ENCODE data around the gene PRKAG2. TPM values are rescaled to one million over a fixed set of nuclear protein-coding genes. Genes with fewer than 3 reads are reported as not detected.
"Not testable (repeated sequence)": the region's sequence is repeated elsewhere in the genome, so short reads cannot be mapped to it uniquely, and the experiment has no call there.

Gene PRKAG2
- total RNA-seq, 2 experiments from 2014 or later: 39.3 to 42.3 TPM

DNA sequence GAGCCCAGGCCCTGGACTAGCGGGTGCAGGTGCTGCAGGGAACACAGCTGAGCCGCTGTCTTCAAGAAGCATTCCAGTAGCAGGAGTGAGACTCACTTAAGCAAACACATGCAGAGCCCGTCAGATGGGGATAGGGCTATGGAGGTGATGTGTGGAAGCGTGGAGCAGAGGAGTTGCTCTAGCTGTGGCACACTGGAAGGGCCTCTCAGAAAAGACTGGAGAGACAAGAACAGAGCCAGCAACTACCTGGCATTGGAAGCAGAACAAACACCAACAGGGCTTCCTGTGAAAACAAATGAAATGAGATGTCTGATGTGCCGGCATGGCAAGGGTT, 41.6 kb upstream of the PRKAG2 start:
- no peaks in the 10 kb centered on the region for H3K36me3 ChIP-seq (ENCODE audit: insufficient read depth, low read length)
- Mint-ChIP-seq H3K36me3 (ENCODE audit: low read depth) (no peaks in the 10 kb centered on the region), H3K27ac (no peak overlapping the region), H3K9me3 (peaks cover 7% of the 10 kb centered on the region), H3K4me1 (ENCODE audit: low read depth) (no peaks in the 10 kb centered on the region), H3K4me3 (no peak overlapping the region), H3K27me3 (peaks cover 17% of the 10 kb centered on the region)
- H3K4me1 ChIP-seq (ENCODE audit: insufficient read depth, low read length): no peaks in the 10 kb centered on the region
- POLR2A ChIA-PET: no interaction called here
- CTCF ChIA-PET: no interaction called here
- H3K27ac ChIP-seq (ENCODE audit: low read depth in 1 of 2, low read length in 2 of 2): no peak overlapping the region
- TF ChIP-seq, protein P1, sequence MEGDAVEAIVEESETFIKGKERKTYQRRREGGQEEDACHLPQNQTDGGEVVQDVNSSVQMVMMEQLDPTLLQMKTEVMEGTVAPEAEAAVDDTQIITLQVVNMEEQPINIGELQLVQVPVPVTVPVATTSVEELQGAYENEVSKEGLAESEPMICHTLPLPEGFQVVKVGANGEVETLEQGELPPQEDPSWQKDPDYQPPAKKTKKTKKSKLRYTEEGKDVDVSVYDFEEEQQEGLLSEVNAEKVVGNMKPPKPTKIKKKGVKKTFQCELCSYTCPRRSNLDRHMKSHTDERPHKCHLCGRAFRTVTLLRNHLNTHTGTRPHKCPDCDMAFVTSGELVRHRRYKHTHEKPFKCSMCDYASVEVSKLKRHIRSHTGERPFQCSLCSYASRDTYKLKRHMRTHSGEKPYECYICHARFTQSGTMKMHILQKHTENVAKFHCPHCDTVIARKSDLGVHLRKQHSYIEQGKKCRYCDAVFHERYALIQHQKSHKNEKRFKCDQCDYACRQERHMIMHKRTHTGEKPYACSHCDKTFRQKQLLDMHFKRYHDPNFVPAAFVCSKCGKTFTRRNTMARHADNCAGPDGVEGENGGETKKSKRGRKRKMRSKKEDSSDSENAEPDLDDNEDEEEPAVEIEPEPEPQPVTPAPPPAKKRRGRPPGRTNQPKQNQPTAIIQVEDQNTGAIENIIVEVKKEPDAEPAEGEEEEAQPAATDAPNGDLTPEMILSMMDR (IDR thresholded peaks at IDR 0.05): no peak
- ATAC-seq (ENCODE audit: poor library complexity) (no peak), DNase-seq (no peak)
- intact Hi-C loops (cut with DNase I, micrococcal nuclease): no loop called here
- H3K27me3 ChIP-seq (ENCODE audit: control insufficient read depth in 1 of 2, insufficient read depth in 2 of 2, low read length in 2 of 2): peaks cover 0 to 6% of the 10 kb centered on the region in 2 experiments
- no peak overlapping the region for H3K4me3 ChIP-seq (ENCODE audit: low read length)
- peaks cover 0 to 11% of the 10 kb centered on the region in 2 experiments for H3K9me3 ChIP-seq (ENCODE audit: control insufficient read depth in 1 of 2, insufficient read depth in 1 of 2, low read length in 2 of 2)

DNA sequence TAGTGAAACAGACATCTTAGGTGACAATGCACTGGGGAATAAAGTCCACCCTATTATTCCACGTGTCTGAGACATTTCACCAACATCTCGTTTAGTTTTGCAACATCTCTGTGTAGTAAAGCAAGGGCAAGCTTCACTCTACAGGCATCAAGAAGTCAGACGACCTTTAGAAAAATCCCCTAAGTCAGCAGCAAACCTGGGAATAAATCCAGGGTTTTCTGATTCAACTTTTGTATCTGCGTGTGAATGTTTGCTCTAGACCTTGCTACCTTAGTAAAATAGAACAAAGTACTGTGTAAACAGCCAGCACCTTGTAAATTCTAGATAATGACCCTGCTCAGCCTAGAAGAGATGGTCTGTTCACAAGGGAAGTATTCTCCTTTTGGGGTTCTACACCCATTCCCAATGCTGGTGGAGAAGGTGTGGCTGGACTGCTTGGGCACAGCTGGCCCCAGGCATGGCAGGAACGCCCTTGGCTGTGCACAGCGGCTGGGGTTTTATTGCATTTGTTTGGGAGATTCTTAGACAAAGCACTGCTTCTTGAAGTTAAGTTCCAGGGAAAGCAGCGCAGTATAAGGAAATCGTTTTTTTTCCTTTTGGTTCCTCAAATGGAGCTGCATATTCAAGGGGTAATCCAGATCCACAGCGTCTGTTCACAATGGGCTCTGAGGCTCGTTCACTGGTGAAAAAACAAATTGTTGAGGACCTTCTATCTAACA, 41.0 kb upstream of the PRKAG2 start:
- H3K36me3 Mint-ChIP-seq (ENCODE audit: low read depth): no peaks in the 10 kb centered on the region
- H3K4me1 ChIP-seq (ENCODE audit: insufficient read depth, low read length): no peaks in the 10 kb centered on the region
- peaks cover 7% of the 10 kb centered on the region for H3K9me3 Mint-ChIP-seq
- ATAC-seq (ENCODE audit: poor library complexity) (no peak), DNase-seq (no peak)
- H3K27ac ChIP-seq (ENCODE audit: low read depth in 1 of 2, low read length in 2 of 2): no peak overlapping the region
- TF ChIP-seq, protein P1 (IDR thresholded peaks at IDR 0.05): no peak
- H3K4me3 Mint-ChIP-seq: no peak overlapping the region
- no peak overlapping the region for H3K4me3 ChIP-seq (ENCODE audit: low read length)
- intact Hi-C loops (cut with DNase I, micrococcal nuclease): no loop called here
- CTCF ChIA-PET: no interaction called here
- peaks cover 0 to 12% of the 10 kb centered on the region in 2 experiments for H3K9me3 ChIP-seq (ENCODE audit: control insufficient read depth in 1 of 2, insufficient read depth in 1 of 2, low read length in 2 of 2)
- H3K27me3 Mint-ChIP-seq: peaks cover 17% of the 10 kb centered on the region
- no peaks in the 10 kb centered on the region for H3K36me3 ChIP-seq (ENCODE audit: insufficient read depth, low read length)
- H3K27ac Mint-ChIP-seq: no peak overlapping the region
- H3K27me3 ChIP-seq (ENCODE audit: control insufficient read depth in 1 of 2, insufficient read depth in 2 of 2, low read length in 2 of 2): peaks cover 0 to 6% of the 10 kb centered on the region in 2 experiments
- POLR2A ChIA-PET: no interaction called here
- no peaks in the 10 kb centered on the region for H3K4me1 Mint-ChIP-seq (ENCODE audit: low read depth)

DNA sequence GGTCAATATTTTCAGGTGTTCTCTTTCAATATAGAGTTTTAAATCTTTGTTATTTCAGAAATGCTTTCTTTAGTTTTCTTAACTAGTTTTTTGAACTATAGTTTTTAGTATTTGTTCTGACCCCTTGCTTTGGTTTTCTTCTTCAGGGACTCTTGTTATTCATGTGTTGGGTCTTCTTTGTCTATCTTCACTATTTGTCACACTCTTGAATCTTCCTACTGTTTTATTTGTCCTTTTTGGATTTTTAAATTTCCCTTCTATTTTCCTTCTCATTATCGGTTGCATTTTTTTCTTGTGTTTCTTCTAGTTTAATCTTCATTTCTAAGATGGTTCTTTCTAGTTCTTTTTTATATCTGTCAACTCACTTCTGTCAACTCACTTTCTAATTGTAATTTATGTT, 37.1 kb upstream of the PRKAG2 start:
- CTCF ChIA-PET: no interaction called here

DNA sequence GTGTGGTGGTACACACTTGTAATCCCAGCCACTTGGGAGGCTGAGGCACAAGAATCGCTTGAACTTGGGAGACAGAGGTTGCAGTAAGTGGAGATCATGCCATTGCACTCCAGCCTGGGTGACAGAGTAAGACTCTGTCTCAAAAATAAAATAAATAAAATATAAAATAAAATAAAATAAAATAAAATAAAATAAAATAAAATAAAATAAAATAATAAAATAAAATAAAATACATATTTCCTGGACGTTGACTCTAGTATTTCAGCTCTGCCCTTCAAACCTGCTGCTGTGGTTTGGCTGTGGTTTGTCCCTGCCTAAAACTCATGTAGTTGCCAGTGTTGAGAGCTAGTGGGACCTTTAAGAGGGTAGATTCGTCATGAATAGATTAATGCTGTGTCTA, 33.7 kb upstream of the PRKAG2 start:
- H3K27ac Mint-ChIP-seq; H3K4me3 Mint-ChIP-seq; H3K27me3 ChIP-seq (ENCODE audit: control insufficient read depth in 1 of 2, insufficient read depth in 2 of 2, low read length in 2 of 2); intact Hi-C loops (cut with DNase I, micrococcal nuclease); POLR2A ChIA-PET; ATAC-seq (ENCODE audit: poor library complexity); H3K4me1 Mint-ChIP-seq (ENCODE audit: low read depth); DNase-seq; H3K4me3 ChIP-seq (ENCODE audit: low read length); CTCF ChIA-PET; H3K4me1 ChIP-seq (ENCODE audit: insufficient read depth, low read length); H3K9me3 Mint-ChIP-seq; H3K36me3 Mint-ChIP-seq (ENCODE audit: low read depth); H3K36me3 ChIP-seq (ENCODE audit: insufficient read depth, low read length); H3K27ac ChIP-seq (ENCODE audit: low read depth in 1 of 2, low read length in 2 of 2): not testable (repeated sequence)
- H3K9me3 ChIP-seq (ENCODE audit: control insufficient read depth in 1 of 2, insufficient read depth in 1 of 2, low read length in 2 of 2): peaks cover 0 to 12% of the 10 kb centered on the region in 2 experiments
- peaks cover 27% of the 10 kb centered on the region for H3K27me3 Mint-ChIP-seq

More for the DNA sequence above, 37.1 kb upstream of the PRKAG2 start:
- intact Hi-C loops (cut with DNase I, micrococcal nuclease): no loop called here
- H3K27me3 Mint-ChIP-seq: peaks cover 10% of the 10 kb centered on the region
- H3K4me1 Mint-ChIP-seq (ENCODE audit: low read depth): no peaks in the 10 kb centered on the region
- peaks cover 0 to 12% of the 10 kb centered on the region in 2 experiments for H3K9me3 ChIP-seq (ENCODE audit: control insufficient read depth in 1 of 2, insufficient read depth in 1 of 2, low read length in 2 of 2)
- POLR2A ChIA-PET: no interaction called here
- H3K9me3 Mint-ChIP-seq: peaks cover 7% of the 10 kb centered on the region
- H3K36me3 ChIP-seq (ENCODE audit: insufficient read depth, low read length): no peaks in the 10 kb centered on the region
- no peaks in the 10 kb centered on the region for H3K36me3 Mint-ChIP-seq (ENCODE audit: low read depth)
- no peaks in the 10 kb centered on the region for H3K27me3 ChIP-seq (ENCODE audit: control insufficient read depth in 1 of 2, insufficient read depth in 2 of 2, low read length in 2 of 2)
- DNase-seq: no peak
- no peak overlapping the region for H3K4me3 Mint-ChIP-seq
- no peak overlapping the region for H3K27ac ChIP-seq (ENCODE audit: low read depth in 1 of 2, low read length in 2 of 2)
- no peak overlapping the region for H3K4me3 ChIP-seq (ENCODE audit: low read length)
- H3K4me1 ChIP-seq (ENCODE audit: insufficient read depth, low read length): no peaks in the 10 kb centered on the region
- no peak overlapping the region for H3K27ac Mint-ChIP-seq
- TF ChIP-seq, protein P1 (IDR thresholded peaks at IDR 0.05): no peak
- no peak for ATAC-seq (ENCODE audit: poor library complexity)

DNA sequence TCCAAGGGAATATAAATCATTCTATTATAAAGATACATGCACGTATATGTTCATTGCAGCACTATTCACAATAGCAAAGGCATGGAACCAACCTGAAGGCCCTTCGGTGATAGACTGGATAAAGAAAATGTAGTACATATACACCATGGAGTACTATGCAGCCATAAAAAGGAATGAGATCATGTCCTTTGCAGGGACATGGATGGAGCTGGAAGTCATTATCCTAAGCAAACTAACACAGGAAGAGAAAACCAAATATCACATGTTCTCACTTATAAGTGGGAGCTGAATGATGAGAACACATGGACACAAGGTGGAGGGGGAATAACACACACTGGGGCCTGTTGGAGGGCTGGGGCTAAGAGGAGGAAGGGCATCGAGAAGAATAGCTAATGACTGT, 30.2 kb upstream of the PRKAG2 start:
- H3K9me3 ChIP-seq (ENCODE audit: control insufficient read depth in 1 of 2, insufficient read depth in 1 of 2, low read length in 2 of 2); ATAC-seq (ENCODE audit: poor library complexity); CTCF ChIA-PET; H3K27me3 ChIP-seq (ENCODE audit: control insufficient read depth in 1 of 2, insufficient read depth in 2 of 2, low read length in 2 of 2); intact Hi-C loops (cut with DNase I, micrococcal nuclease); H3K4me1 Mint-ChIP-seq (ENCODE audit: low read depth); H3K4me3 ChIP-seq (ENCODE audit: low read length); H3K4me3 Mint-ChIP-seq; H3K4me1 ChIP-seq (ENCODE audit: insufficient read depth, low read length); POLR2A ChIA-PET; H3K27ac Mint-ChIP-seq; H3K9me3 Mint-ChIP-seq; H3K27ac ChIP-seq (ENCODE audit: low read depth in 1 of 2, low read length in 2 of 2); H3K36me3 ChIP-seq (ENCODE audit: insufficient read depth, low read length); H3K36me3 Mint-ChIP-seq (ENCODE audit: low read depth); DNase-seq: not testable (repeated sequence)
- peaks cover 39% of the 10 kb centered on the region for H3K27me3 Mint-ChIP-seq
